ENCODE results near the gene TXNL4B. TPM values are rescaled to one million over a fixed set of nuclear protein-coding genes. Genes with fewer than 3 reads are reported as not detected.

TXNL4B gene
- total RNA-seq, 2 experiments from 2014 or later: 20.6 to 21.7 TPM

DNA sequence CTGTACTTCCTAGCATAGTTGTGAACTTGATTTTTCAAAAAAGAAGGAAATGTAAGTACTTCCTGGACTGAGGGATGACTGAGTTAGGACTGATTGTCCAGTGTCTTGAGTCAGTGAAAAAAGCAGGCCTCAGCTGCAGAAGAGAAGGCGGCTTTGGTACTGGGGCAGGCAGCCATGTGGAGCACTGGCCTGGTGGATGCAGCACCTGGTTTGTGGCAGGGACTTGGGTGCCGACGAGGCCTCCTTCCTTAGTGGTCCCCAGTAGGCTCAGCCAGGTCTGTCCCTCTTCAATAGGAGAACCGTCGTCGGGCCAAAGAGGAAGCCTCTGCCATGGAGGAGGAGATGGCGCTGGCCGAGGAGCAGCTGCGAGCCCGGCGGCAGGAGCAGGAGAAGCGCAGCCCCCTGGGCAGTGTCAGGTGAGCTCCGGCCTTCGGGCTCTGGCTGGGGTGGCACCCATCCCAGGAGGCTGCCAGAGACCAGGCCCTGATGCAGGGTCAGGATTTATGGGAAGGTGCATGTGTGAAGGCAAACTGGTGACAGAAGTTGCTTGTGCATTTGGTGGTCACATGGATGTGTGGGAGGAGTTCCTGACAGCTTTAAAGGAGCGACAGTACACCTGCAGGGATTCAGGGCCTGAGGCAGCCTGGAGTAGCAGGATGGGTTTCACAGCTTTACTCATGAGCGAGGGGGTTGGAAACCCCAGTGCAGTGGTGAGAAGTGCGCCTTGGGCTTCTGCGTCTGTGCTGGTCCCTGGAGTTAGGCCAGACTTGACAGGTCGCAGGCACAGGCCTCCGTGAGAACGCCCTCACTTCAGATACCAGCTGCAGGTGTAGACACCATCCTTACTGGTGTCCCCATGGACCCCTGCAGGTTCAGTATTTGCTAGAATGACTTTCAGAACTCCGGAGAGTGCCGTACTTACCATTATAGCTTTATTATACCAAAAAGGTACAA is 17.5 kb upstream of the TXNL4B start:
- H3K4me1 Mint-ChIP-seq (ENCODE audit: low read depth): no peaks in the 10 kb centered on the region
- H3K9me3 Mint-ChIP-seq: no peaks in the 10 kb centered on the region
- ATAC-seq: no peak
- no peak overlapping the region for H3K27ac Mint-ChIP-seq
- peaks cover 36% of the 10 kb centered on the region for H3K36me3 Mint-ChIP-seq (ENCODE audit: low read depth)
- CTCF ChIA-PET: interaction anchor here (1.2 kb wide), 1 partner anchor 14 kb away, joined by 3 read pairs; no protein-coding TSS in a partner anchor
- TF ChIP-seq, protein P1, sequence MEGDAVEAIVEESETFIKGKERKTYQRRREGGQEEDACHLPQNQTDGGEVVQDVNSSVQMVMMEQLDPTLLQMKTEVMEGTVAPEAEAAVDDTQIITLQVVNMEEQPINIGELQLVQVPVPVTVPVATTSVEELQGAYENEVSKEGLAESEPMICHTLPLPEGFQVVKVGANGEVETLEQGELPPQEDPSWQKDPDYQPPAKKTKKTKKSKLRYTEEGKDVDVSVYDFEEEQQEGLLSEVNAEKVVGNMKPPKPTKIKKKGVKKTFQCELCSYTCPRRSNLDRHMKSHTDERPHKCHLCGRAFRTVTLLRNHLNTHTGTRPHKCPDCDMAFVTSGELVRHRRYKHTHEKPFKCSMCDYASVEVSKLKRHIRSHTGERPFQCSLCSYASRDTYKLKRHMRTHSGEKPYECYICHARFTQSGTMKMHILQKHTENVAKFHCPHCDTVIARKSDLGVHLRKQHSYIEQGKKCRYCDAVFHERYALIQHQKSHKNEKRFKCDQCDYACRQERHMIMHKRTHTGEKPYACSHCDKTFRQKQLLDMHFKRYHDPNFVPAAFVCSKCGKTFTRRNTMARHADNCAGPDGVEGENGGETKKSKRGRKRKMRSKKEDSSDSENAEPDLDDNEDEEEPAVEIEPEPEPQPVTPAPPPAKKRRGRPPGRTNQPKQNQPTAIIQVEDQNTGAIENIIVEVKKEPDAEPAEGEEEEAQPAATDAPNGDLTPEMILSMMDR (IDR thresholded peaks at IDR 0.05): no peak
- intact Hi-C loops (cut with micrococcal nuclease): no loop called here
- DNase-seq: no peak
- H3K27me3 Mint-ChIP-seq: no peaks in the 10 kb centered on the region
- no peak overlapping the region for H3K4me3 Mint-ChIP-seq
- POLR2A ChIA-PET: interaction anchor here (1.0 to 1.7 kb wide), 3 partner anchors 8 to 17 kb away, joined by 3 to 5 read pairs (median 4); partner anchors contain the start of gene DHX38

DNA sequence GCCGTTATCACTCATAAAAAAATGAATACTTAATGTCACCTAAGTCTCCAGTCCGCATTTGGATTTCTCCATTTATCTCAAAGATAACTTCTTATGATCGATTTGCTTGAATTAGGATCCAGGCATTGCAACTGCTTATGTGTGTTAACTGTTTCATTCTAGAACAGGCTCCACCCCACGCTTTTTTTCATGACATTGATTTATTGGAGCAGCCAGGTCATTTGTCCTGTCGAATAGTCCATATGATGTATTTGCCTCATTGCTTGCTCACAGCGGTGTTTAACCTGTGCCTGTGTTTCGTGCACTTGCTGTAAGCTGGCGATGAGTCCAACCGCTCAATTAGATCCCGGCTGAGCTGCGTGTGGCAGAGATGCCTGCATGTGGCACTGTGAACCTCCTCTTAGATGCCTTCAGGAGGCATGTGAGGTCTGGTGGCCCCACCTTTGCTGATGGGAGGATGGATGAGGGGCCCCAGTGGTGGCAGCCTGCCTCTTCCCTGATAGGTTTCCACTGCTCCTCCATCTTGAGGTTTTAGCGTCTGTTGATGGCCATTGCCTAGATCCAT is 16.6 kb upstream of the TXNL4B start:
- Mint-ChIP-seq H3K9me3 (no peaks in the 10 kb centered on the region), H3K27me3 (no peaks in the 10 kb centered on the region), H3K27ac (no peak overlapping the region), H3K4me1 (ENCODE audit: low read depth) (no peaks in the 10 kb centered on the region), H3K36me3 (ENCODE audit: low read depth) (peaks cover 44% of the 10 kb centered on the region), H3K4me3 (no peak overlapping the region)
- ATAC-seq (no peak), DNase-seq (no peak)
- TF ChIP-seq, protein P1 (IDR thresholded peaks at IDR 0.05): no peak
- POLR2A ChIA-PET: no interaction called here
- CTCF ChIA-PET: no interaction called here
- intact Hi-C loops (cut with micrococcal nuclease): no loop called here

DNA sequence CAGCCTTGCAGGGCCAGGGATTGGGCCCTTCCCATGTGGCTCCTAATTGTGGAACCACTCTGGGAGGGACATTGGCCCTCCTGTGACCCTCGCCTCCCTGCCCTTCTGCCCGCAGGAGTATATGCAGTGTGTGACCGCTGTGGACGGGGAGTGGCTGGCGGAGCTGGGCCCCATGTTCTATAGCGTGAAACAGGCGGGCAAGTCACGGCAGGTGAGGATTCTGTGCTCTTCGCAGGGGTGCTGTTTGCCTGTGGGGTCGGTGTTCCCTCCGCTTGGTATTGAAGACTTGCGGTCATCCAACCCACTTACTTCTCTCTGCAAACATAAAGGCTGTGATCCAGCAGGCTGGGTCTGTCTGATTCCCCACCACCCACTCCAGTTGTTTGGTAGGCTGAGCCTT is 15.9 kb upstream of the TXNL4B start:
- intact Hi-C loops (cut with micrococcal nuclease): no loop called here
- H3K36me3 Mint-ChIP-seq (ENCODE audit: low read depth): peaks cover 46% of the 10 kb centered on the region
- DNase-seq (no peak), ATAC-seq (no peak)
- CTCF ChIA-PET: no interaction called here
- H3K9me3 Mint-ChIP-seq: no peaks in the 10 kb centered on the region
- H3K4me3 Mint-ChIP-seq: no peak overlapping the region
- TF ChIP-seq, protein P1 (IDR thresholded peaks at IDR 0.05): no peak
- no peaks in the 10 kb centered on the region for H3K4me1 Mint-ChIP-seq (ENCODE audit: low read depth)
- H3K27me3 Mint-ChIP-seq: no peaks in the 10 kb centered on the region
- POLR2A ChIA-PET: no interaction called here
- no peak overlapping the region for H3K27ac Mint-ChIP-seq

DNA sequence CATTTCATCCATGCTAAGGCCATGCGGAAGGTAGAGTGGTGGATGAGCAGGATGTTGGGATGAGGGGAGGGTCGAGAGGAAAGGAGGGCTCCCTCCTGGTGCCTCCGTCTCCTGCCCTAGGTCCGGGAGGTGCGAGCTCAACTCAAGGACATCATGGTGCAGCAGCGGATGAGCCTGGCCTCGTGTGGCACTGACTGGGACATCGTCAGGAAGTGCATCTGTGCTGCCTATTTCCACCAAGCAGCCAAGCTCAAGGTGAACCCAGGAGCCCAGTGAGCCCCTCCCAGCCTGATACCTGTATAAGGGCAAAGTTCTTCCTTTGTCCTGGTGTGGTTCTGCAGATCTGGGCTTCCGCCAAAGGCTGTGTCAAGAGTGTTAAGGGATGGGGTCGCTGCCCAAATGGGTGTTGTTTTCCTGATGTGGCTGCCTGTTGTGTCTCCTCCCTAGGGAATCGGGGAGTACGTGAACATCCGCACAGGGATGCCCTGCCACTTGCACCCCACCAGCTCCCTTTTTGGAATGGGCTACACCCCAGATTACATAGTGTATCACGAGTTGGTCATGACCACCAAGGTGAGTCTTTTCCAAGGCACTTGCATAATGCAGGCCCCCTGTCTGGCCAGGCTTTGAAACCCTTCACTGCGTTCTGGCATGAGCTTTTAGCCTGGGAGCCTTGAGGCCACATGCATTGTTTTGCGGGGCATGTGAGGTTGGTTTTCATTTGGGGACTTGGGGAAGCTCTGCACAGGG is 15.1 kb upstream of the TXNL4B start:
- no peaks in the 10 kb centered on the region for H3K4me1 Mint-ChIP-seq (ENCODE audit: low read depth)
- DNase-seq (no peak), ATAC-seq (no peak)
- intact Hi-C loops (cut with micrococcal nuclease): no loop called here
- peaks cover 49% of the 10 kb centered on the region for H3K36me3 Mint-ChIP-seq (ENCODE audit: low read depth)
- no peak overlapping the region for H3K27ac Mint-ChIP-seq
- no peak overlapping the region for H3K4me3 Mint-ChIP-seq
- no peaks in the 10 kb centered on the region for H3K27me3 Mint-ChIP-seq
- POLR2A ChIA-PET: no interaction called here
- CTCF ChIA-PET: interaction anchor here (1.0 kb wide), 1 partner anchor 16 kb away, joined by 3 read pairs; no protein-coding TSS in a partner anchor
- H3K9me3 Mint-ChIP-seq: no peaks in the 10 kb centered on the region
- TF ChIP-seq, protein P1 (IDR thresholded peaks at IDR 0.05): no peak

Data from activated CD8-positive, alpha-beta T cell treated with anti-CD3 and anti-CD28 coated beads for 36 hours (primary cell).